Choroid plexus epithelial cell (primary cell): Measurements from ENCODE around the gene MAP3K5.
A peak's percentile ranks its signal among the peaks of the same experiment; 100 is the strongest.

Source experiments
- DNase-seq: peaks from one replicate; pipeline ENCODE4 v3.0.0-alpha.2; 2010; ENCODE audit warnings: low read depth
- H3K4me3 ChIP-seq: 2 replicates; pipeline ENCODE4 v1.5.1; 2011; ENCODE audit warnings: low read depth, mild to moderate bottlenecking, control low read depth, low read length, moderate library complexity
- TF ChIP-seq, protein P1 (sequence below): conservative IDR thresholded peaks from 2 replicates; pipeline ENCODE4 v1.5.1; 2011; ENCODE audit warnings: low read depth, mild to moderate bottlenecking, control low read depth, inconsistent platforms, low read length, moderate library complexity

Gene MAP3K5

DNA sequence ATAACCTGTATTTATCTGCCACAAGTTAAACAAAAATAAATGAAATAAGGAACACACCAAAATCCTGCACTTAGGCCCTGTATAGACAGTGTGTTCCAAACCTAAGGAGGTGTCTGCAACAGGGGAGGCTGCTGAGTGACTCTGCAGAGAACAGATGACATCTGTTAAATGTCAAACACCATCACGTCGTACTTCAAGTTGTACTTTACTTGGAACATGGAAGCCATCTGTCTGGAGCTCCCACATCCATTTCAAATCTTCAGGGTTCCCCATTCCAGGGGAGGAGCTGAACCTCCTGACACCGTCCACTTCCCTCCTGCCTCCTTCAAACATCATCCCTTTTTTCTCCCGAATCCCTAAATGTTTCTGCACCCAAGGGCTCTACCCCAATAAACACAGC lies 240.2 kb downstream of the MAP3K5 start:
- no peak for DNase-seq
- no peak overlapping the region for H3K4me3 ChIP-seq
- TF ChIP-seq, protein P1, sequence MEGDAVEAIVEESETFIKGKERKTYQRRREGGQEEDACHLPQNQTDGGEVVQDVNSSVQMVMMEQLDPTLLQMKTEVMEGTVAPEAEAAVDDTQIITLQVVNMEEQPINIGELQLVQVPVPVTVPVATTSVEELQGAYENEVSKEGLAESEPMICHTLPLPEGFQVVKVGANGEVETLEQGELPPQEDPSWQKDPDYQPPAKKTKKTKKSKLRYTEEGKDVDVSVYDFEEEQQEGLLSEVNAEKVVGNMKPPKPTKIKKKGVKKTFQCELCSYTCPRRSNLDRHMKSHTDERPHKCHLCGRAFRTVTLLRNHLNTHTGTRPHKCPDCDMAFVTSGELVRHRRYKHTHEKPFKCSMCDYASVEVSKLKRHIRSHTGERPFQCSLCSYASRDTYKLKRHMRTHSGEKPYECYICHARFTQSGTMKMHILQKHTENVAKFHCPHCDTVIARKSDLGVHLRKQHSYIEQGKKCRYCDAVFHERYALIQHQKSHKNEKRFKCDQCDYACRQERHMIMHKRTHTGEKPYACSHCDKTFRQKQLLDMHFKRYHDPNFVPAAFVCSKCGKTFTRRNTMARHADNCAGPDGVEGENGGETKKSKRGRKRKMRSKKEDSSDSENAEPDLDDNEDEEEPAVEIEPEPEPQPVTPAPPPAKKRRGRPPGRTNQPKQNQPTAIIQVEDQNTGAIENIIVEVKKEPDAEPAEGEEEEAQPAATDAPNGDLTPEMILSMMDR = no peak

DNA sequence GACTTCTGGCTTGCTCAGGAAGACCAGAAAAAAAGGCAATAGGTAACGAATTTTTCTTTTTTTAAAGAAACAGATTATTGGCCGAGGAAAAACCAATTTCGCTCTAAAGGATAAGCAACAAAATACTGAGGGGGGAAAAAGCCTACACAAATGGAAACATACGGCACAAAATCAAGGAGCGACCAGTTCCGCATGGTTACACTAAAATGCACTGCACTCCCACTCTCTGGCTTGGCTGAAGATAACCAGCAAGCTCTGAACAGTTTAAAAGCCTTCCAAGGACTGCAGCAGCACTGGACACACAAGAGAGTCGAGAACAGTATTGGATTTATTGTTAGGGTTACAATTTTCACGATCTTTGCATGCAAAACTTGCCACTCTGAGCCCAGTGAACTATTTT lies 241.2 kb downstream of the MAP3K5 start:
- H3K4me3 ChIP-seq = peak overlapping the region; percentile 63
- TF ChIP-seq, protein P1 = no peak
- no peak for DNase-seq

DNA sequence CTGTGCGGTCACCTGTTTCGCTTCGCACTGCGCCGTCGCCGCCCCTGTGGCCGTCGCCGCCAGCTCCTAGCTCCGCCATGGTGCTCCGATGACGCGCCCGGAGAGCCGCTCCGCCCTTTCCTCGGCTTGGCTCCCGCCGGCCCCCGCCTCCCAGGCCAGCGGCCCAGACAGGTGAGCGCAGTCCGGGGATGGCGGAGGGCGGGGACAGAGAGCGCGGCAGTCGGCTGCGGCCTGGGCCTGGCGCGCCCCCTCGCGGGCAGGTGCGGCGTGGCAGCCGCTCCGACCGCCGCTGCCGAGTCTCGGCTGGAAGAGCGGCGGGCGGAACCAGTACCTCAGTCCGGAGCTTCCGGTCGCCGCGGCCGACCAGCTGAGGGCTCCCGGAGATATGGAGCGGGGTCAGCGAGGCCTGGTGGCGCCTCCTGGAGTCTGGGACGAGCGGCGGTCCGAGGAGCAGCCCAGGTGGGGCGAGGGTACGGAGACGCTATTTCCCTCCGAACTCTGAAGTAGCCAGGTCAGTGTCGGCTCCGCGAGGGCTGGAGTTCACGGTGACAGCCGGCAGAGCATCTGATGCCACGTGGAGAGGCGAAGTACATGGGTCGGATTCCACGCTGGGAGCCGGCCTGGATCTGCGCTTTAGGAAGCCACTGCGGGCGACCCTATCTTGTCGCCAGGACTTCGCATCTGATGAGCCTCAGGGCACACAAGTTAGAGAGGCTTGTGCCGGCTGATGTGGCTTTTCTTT lies 241.8 kb downstream of the MAP3K5 start, which contains the start of gene MAP7:
Gene MAP7, minus strand, starts transcription at position 93 of the 742 bp plus-strand sequence. Its CDS starts 14 bp downstream, at position 79.
- DNase-seq = no peak
- peak within 1 kb of the TSS; percentile 63 for H3K4me3 ChIP-seq
- TF ChIP-seq, protein P1 = peak; percentile 40

DNA sequence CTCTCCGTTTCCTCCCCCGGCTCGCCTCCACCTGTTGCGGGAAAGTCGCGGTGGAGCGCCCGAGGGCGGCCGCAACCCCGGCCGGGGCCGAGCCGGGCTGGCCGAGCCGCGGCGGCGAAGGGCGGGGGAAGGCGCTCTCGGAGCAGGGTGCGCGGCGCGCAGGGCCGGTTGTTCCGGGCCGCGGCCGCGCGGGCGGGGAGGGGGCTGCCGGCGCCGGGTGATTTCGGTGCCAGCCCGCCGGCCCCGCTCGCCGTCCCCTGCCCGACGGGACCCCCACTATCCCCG lies 242.3 kb downstream of the MAP3K5 start:
- TF ChIP-seq, protein P1 = no peak
- DNase-seq = no peak
- peak overlapping the region; percentile 63 for H3K4me3 ChIP-seq

DNA sequence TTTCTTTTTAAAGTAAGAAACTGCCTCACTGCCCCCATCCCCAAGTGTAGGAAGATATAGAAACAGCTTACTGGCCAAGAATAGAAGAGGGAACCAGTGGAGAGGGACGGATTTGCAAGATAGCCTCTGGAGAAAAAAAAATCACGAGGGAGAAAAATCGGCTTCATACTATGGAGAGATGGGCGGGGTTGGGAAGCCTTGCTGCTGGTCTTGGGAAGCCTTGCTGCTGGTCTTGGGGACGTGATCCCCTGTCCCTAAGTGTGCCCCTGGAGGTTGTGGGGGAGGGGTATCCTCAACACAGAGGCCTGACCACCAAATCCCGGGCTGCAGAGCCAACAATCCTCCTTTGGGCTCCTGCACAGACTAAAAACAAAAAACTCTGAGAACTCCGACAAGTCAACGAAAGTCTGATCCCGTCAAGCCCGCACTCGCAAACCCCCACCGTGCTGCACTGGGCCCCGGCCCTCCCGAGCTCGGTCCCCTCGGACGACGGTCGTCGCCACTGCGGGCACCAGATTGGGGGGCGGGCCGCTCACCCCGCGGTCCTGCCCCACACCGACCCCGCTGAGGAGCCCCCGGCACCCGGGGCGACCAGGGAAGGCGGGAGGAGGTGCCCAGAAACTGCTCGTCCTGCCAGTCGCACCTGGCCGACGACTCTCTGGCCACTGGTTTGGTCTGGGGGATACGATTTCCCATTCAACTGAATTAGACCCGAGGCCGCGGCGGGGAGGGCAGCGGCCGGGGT lies 242.8 kb downstream of the MAP3K5 start:
- DNase-seq = no peak
- peak overlapping the region; percentile 63 for H3K4me3 ChIP-seq
- TF ChIP-seq, protein P1 = no peak

DNA sequence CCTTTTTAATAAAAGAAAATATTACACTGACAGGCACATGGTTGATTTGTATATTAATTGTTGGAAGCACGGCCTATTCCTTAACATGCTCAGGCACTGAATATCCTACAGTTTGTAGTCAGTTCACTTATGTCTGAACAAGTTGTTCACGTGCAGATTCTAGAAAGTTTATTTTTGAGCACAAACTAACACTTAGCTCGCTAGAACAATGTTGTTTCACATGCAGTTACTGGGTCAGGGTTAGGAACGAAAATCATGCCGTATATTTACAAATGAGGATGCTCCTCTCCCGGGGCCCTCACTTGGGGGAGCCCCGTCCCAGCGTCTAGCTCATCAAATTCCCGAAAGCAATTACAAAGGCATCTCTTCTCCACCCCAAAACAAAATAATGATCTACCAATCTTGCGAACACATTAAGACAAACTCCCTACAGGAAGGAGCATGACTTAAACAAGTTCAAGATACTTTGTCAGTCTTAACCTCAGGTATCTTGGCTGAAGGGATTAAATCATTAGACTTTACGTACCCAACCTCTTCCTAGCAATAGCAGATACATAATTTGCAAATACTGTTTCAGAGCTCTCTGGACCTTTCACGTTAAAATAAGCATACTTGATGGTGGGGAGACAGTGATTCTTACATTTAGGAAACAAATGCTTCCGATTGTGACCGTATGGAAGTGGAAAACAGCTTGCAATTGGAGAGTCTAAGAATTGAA lies 243.5 kb downstream of the MAP3K5 start:
- TF ChIP-seq, protein P1 = no peak
- DNase-seq = no peak
- H3K4me3 ChIP-seq = no peak overlapping the region
